GM18867 (cell line): ENCODE results near the gene BMF.
"Not testable (repeated sequence)": the region's sequence is repeated elsewhere in the genome, so short reads cannot be mapped to it uniquely, and the experiment has no call there.

Experiments used
- ATAC-seq: cut with Tn5 transposase; IDR thresholded peaks from one replicate; pipeline ENCODE4 v1.9.1; 2021; ENCODE audit warnings: mild to moderate bottlenecking, moderate library complexity; ENCODE audit not compliant: unreplicated experiment

BMF gene

GRCh38 chr15:40128766-40129660 is 20.3 kb upstream of the BMF start:
- no peak for ATAC-seq

GRCh38 chr15:40125950-40126349 is 17.3 kb upstream of the BMF start:
- ATAC-seq = no peak

DNA sequence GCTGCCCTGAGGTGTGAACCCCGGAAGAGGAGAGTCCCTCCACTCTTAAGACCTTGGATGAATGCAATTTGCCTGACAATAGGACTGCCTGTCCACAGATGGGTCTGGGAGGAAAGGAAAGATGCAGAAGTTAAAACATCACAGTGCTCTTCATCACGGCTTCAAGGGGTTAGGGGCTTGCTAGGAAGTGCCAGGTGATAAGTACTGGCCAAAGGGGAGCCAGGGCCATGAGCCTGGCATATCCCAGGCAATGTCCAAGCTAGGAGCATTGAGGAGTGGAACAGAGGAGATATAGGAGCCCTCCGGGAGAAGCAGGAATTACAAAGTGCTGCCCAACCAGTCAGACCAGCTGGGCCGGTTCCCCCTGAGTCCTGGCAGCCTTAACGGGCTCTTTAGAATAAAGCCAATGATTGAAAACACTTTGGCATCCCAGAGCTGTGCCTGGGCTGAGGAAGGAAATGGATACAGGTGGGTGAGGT is 16.2 kb upstream of the BMF start:
- not testable (repeated sequence) for ATAC-seq

DNA sequence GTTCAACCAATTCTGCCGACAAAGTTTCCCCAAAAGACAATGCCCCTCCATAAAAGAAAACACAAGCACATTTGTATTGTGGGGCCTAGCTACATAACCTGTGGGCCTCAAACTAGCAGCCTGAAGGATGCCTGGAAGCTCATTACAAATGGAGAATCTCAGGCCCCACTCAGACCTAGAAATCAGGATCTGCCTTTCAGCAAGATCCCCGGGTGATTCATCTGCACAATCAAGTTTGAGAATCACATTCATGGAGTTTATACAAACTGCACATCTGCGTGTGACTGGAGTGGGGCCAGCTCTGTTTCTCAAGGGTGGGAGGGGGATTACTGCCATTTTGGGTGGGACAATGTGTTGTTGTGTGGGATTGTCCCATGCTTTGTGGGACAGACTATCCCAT is 15.7 kb upstream of the BMF start:
- not testable (repeated sequence) for ATAC-seq

- ATAC-seq = not testable (repeated sequence)
These were observed 15.2 kb upstream of the BMF start for GRCh38 chr15:40123863-40124262.

DNA sequence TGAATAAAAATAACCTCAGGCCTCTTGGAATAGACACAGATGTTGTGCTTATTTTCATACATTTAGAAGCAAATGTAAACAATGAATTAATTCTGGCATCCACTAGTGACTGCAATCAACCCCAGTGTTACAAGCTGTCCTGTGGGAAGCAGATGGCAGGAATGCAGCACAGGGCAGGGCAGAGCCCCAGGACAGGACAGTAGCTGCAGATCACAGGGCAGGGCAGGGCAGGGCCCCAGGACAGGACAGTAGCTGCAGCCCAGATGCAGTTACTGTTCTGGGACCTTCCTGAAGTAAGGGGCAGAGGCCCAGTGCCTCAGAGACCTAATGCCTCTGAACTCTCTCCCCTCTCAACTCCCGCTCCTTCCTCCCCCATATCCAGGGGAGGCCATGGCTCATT is 14.3 kb upstream of the BMF start:
- not testable (repeated sequence) for ATAC-seq

DNA sequence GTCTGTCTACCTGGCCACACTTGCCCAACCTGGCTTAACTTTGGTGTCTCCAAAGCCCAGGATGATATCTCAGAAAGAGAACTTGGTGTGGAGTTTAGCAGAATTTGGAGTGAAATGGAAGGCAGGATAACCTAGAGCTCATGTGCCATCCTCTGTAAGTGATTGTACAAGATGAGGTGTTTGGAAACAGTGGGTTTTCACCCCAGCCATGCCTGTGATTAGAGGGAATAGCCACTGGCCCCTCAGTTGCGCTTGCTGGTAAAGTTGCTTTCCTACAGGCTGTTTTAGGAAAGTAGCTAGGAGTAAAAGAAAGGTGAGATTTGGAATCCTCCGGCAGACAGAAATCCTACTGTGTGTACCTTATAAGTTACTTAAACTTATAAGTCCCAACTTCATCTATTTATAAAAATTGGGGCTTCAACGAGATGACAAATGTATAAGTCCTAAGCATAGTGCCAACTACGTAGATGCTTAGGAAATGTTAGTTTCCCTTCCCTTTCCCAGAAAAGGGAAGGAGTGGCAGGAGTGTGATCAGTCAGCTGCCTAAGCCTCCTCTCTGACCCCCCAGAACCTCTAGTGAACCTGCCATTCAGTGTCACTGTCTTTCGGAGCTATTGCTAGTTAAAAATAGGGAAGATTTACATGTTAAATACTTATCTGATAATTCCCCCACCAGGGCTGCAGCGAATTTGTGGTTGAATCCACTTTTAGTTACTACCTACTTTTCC is 13.4 kb upstream of the BMF start:
- ATAC-seq = no peak

GRCh38 chr15:40118473-40118872 is 9.8 kb upstream of the BMF start:
- ATAC-seq = no peak

DNA sequence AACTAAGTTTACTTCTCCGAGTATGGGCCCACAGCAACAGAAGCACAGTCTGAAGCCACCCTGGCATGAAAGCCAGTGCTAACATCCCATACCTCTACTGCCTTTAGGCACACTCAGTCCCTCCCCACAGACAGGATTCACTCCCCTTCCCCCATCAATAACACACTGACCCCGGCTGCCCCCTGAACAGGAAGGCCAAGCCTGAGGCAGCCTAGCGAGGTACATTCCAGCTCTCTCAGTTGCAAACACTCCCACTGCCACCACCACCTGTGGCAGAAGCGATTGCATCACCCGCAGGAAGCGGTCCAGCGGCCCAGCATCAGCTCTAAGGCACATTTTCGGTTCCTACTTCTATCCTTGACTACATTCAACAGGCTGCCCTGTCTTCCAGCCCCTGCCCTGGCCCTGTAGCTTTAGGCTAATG is 7.0 kb upstream of the BMF start:
- peak; percentile 92 for ATAC-seq

DNA sequence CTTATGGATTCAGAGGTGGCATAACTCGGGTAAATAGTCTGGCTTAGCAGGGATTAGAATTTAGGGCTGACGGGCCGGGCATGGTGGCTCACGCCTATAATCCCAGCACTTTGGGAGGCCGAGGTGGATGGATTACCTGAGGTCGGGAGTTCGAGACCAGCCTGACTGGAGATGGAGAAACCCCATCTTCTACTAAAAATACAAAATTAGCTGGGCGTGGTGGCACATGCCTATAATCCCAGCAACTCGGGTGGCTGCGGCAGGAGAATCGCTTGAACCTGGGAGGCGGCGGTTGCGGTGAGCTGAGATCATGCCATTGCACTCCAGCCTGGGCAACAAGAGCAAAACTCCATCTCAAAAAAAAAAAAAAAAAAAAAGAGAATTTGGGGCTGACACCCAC is 6.4 kb upstream of the BMF start:
- ATAC-seq = not testable (repeated sequence)

DNA sequence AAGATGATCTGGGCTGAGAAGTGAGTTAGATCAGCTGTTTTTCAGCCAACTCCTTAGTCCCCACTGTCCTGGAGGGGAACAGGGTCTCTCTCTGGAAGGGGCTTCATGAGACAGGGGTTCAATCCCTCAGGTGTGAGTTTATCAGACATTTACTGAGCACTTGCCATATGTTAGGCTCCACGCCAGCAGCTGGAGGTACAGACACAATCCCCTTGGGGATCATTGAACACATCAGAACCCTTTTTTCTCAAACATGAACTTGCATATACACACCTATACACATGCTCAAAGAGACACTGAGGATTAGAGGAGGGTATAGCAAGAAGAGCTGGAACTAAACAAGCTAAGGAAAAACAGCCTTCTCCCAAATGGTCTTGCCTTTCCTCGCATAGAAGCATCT is 5.5 kb upstream of the BMF start:
- no peak for ATAC-seq

GRCh38 chr15:40112789-40113188 is 4.1 kb upstream of the BMF start:
- ATAC-seq = no peak

GRCh38 chr15:40111888-40112287 is 3.2 kb upstream of the BMF start:
- no peak for ATAC-seq

DNA sequence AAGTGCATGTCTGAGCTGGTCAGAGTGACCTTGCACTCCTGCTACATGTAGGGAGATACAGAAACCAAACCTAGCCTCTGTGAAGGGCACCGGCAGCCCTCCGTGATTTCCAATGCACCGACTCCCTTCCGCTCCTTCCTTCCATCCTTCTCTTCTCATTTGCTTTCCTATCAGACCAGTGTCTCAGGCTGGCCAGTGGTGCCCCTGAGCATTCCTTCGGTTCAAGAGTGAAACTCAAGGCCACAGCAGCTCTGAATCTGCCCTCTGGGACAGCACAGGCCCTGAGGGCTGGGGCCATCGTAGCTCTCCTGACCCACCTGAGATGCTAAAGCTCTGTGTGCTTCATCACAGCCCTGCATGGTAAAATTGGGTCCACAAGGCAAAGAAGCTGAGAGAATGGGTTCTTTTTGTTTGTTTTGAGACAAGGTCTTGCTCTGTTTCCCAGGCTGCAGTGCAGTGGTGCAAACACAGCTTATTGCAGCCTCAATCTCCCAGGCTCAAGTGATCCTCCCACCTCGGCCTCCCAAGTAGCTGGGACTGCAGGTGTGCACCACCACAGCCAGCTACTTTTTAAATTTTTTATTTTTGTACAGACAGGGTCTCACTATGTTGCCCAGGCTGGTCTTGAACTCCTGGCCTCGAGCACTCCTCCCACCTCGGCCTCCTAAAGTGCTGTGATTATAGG is 2.3 kb upstream of the BMF start:
- no peak for ATAC-seq

DNA sequence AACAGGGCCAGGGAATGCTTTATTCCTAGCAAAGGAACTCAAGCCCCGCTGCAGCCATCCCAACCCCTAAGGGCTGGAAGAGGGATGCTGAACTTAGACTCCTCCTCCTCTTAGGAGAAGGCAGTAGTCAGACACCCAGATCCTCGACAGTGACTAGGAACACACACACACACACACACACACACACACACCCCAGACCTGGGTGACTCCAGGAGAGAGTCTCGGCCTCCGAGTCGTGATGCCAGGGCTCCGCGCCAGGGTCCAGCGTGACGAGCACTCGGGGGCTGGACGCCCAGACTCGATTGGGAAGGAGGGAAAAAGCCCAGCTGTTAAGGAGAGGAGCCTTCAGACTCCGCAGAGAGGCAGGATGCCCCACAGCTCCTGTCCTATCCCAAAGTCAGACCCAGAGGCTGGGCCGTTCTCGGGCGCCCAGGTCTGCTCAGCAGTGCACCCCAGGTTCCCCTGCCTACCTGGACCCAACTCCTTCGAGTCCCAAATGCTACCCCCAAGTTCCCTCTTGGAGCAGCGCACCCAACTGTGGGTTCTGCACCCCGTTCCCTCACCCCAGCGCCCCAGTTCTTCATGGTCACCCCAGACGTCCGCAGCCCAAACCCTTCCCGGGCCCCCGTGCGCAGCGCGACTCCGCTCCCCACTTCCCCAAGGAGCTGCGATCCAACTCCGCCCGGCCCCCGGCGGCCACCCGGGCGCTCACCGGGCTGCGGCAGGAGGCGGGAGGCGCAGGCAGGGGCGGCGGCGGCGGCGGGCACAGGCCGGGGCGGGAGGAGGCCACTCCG is 421 bp downstream of the BMF start:
- peak; percentile 8 for ATAC-seq

DNA sequence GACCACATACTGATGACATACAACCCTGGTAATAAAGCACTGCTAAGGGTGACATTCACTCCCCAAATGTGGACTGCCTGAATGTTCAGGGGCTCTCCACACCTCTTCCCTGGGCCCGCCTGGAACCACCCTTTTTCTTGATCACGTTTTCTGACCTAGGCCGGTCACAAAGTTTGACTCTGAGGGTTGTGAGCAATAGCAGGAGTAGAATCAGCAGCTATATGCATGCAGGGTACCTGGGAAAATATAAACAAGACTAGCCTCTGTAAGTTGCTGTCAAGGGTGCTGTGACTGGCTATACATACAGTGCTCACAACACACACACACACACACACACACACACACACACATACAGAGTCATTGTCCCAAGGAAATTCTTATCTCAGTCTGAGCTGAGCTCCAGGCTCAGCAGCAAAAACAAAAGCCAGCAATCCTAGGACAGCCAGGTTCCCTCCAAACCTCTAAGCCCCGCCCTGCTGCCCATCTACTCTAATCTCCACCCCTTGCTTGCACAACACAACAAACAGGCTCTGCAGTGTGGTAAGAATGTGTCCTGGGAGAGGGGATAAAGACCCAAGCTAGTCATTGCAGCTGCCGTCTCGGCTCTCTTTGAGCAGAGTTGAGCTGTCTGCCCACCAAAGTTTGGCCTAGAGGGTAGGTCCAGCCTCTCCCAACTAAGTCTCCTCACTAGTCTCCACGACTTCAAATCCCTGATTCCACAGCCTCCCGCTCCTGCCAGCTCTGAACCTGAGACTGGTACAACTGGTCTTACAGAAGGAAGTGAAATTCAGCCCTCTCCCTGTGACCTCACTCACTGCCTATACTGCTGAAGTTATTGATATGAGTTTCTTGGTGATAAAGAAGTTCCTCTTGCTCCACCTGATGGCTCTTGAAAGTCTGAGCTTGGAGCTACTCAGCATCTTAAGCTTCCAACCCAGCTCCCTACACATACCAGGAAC is 2.2 kb downstream of the BMF start:
- ATAC-seq = peak; percentile 34

GRCh38 chr15:40105517-40106202 is 3.0 kb downstream of the BMF start:
- no peak for ATAC-seq

DNA sequence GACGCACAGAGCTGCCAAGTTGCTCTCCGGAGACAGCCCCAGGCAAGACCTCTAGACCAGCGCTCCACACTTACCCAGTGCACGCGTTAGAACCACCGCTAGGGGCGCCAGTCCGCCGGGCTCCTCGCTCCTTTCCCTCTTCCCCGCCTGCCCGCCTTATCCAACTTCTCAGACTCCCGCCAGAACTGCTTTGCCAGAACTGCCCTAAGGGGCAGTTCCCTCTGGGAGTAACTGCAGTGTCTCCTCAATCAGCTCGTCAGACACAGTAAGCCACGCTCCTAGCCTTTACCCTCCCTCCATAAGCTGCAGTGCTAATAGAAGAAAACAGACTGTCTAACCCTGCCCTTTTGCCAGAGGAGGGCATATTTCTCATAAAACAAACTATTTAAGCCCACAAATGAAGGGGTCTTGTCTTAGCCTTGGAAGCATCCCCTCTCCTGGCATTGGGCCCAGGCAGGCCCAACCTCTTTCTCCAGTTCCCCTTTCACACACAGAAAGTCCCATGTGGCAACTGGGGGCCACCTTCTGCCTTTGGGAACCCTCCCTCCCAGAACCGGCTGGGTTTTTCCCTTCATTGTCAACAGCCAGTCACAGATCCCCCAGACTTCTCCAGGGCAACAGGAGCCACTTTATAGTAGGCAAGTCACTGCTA is 3.7 kb downstream of the BMF start:
- peak; percentile 20 for ATAC-seq
